ENCODE data around the gene GAGE10. TPM values are rescaled to one million over a fixed set of nuclear protein-coding genes. Genes with fewer than 3 reads are reported as not detected.

GAGE10 gene
- total and polyA plus RNA-seq, 9 of the 15 experiments (the other 6 are each of a cell fraction or from before 2014, with no cell fraction given) = 0.80 to 3.1 (median 0.96) TPM; not detected in 4

DNA sequence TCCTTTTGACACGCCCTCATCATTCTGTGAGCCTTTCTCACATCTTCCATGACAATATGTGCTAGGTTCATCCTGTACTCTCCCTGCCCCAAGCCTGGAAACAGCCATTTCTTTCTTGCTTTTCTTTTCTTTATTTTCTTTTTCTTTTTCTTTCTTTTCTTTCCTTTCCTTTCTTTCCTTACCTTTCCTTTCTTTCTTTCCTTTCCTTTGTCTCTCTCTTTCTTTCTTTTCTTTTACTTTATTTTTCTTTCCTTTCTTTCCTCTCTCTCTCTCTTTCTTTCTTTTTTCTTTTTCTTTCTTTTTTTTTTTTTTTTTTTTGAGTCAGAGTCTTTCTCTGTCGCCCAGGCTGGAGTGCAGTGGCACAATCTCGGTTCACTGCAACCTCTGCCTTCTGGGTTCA is 19.2 kb upstream of the GAGE10 start:
- Histone ChIP-seq H3K4me2 (ENCODE audit: insufficient read depth, low read length) (no peak overlapping the region), H3K27me3 (ENCODE audit: control insufficient read depth in 2 of 2, insufficient read depth in 2 of 2, low read length in 2 of 2) (no peaks in the 10 kb centered on the region), H2AFZ (ENCODE audit: low read depth, low read length) (no peak overlapping the region), H3K27ac (ENCODE audit: extremely low read depth, low read depth, low read length) (no peak overlapping the region), H3K4me1 (replicated peaks in 1 of 2; ENCODE audit: control insufficient read depth in 2 of 2, insufficient read depth in 2 of 2, low read length in 2 of 2) (peaks cover 3 to 13% of the 10 kb centered on the region in 2 experiments; a peak in 3 of 5 replicates), H4K20me1 (replicated peaks; ENCODE audit: control insufficient read depth, insufficient read depth, low read length) (no peaks in the 10 kb centered on the region), H3K9me1 (ENCODE audit: control insufficient read depth, insufficient read depth, low read length) (no peaks in the 10 kb centered on the region), H3K36me3 (ENCODE audit: control insufficient read depth, insufficient read depth, low read length) (no peaks in the 10 kb centered on the region), H3K79me2 (ENCODE audit: control insufficient read depth, insufficient read depth, low read length) (no peaks in the 10 kb centered on the region), H3K9ac (ENCODE audit: insufficient read depth in 1 of 2, low read depth in 2 of 2, low read length in 2 of 2) (no peak overlapping the region), H3K9me3 (replicated peaks; ENCODE audit: control insufficient read depth, insufficient read depth, low read depth, low read length) (no peaks in the 10 kb centered on the region), H3K4me3 (no peak overlapping the region)
- no peak for TF ChIP-seq CBFA2T3 (IDR thresholded peaks at IDR 0.05)
- TF ChIP-seq ESRRB (CRISPR knock-in tag; IDR thresholded peaks at IDR 0.05; ENCODE audit: borderline replicate concordance) = no peak
- TF ChIP-seq, protein P1, sequence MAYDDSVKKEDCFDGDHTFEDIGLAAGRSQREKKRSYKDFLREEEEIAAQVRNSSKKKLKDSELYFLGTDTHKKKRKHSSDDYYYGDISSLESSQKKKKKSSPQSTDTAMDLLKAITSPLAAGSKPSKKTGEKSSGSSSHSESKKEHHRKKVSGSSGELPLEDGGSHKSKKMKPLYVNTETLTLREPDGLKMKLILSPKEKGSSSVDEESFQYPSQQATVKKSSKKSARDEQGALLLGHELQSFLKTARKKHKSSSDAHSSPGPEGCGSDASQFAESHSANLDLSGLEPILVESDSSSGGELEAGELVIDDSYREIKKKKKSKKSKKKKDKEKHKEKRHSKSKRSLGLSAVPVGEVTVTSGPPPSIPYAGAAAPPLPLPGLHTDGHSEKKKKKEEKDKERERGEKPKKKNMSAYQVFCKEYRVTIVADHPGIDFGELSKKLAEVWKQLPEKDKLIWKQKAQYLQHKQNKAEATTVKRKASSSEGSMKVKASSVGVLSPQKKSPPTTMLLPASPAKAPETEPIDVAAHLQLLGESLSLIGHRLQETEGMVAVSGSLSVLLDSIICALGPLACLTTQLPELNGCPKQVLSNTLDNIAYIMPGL (CRISPR knock-in tag; IDR thresholded peaks at IDR 0.05) = no peak
- no peak for TF ChIP-seq GATAD2A (IDR thresholded peaks at IDR 0.05)
- TF ChIP-seq, protein P2, sequence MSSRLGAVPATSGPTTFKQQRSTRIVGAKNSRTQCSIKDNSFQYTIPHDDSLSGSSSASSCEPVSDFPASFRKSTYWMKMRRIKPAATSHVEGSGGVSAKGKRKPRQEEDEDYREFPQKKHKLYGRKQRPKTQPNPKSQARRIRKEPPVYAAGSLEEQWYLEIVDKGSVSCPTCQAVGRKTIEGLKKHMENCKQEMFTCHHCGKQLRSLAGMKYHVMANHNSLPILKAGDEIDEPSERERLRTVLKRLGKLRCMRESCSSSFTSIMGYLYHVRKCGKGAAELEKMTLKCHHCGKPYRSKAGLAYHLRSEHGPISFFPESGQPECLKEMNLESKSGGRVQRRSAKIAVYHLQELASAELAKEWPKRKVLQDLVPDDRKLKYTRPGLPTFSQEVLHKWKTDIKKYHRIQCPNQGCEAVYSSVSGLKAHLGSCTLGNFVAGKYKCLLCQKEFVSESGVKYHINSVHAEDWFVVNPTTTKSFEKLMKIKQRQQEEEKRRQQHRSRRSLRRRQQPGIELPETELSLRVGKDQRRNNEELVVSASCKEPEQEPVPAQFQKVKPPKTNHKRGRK (tag; IDR thresholded peaks at IDR 0.05) = peak; percentile 93
- no peak for DNase-seq (ENCODE audit: extremely low read depth in 1 of 4, low spot score in 3 of 4)
- 30% methylated on average over 3 of the region's 3 CpGs for WGBS (ENCODE audit: insufficient coverage, low coverage, missing lambda C conversion rate)
- intact Hi-C loops (cut with micrococcal nuclease) (loop anchor here (5.0 kb wide), 1 partner anchor 162 kb away; the partner anchor contains the start of gene GPKOW), in situ Hi-C loops (cut with MboI) (no loop called here)
- no TSS peak for BruUV-seq (replicated peaks)
- FAIRE-seq = no peak
- ChIA-PET POLR2A (no interaction called here), CTCF (ENCODE audit: low intra/inter-chr PET ratio) (interaction anchor here (0.6 kb wide), 1 partner anchor 10 kb away, joined by 3 read pairs; no protein-coding TSS in a partner anchor)
- ATAC-seq = no peak
